ENCODE data around the gene ZNF764.
"Not testable (repeated sequence)": the region's sequence is repeated elsewhere in the genome, so short reads cannot be mapped to it uniquely, and the experiment has no call there.

Gene ZNF764

GRCh38 chr16:30526823-30527634 lies 31.1 kb downstream of the ZNF764 start:
- Histone ChIP-seq H3K4me3 (ENCODE audit: low read depth, low read length) (peak overlapping the region; percentile 97), H3K27ac (ENCODE audit: low read depth, low read length) (peak overlapping the region; percentile 90), H3K27me3 (ENCODE audit: insufficient read depth, low read length) (no peaks in the 10 kb centered on the region), H3K36me3 (ENCODE audit: insufficient read depth, low read length) (no peaks in the 10 kb centered on the region), H3K4me1 (ENCODE audit: control insufficient read depth, insufficient read depth, low read length, unreplicated experiment) (peaks cover 6% of the 10 kb centered on the region), H2AFZ (ENCODE audit: low read length, unreplicated experiment) (peak overlapping the region; percentile 91), H3K79me2 (ENCODE audit: control insufficient read depth, insufficient read depth, low read length, unreplicated experiment) (no peaks in the 10 kb centered on the region)

- Histone ChIP-seq H3K79me2 (ENCODE audit: control insufficient read depth, insufficient read depth, low read length, unreplicated experiment) (no peaks in the 10 kb centered on the region), H3K4me3 (ENCODE audit: low read depth, low read length) (peak within 1 kb of the TSS; percentile 97), H3K27ac (ENCODE audit: low read depth, low read length) (peak within 1 kb of the TSS; percentile 90), H3K4me1 (ENCODE audit: control insufficient read depth, insufficient read depth, low read length, unreplicated experiment) (peaks cover 6% of the 10 kb centered on the region), H2AFZ (ENCODE audit: low read length, unreplicated experiment) (peak within 1 kb of the TSS; percentile 91), H3K36me3 (ENCODE audit: insufficient read depth, low read length) (no peaks in the 10 kb centered on the region), H3K27me3 (ENCODE audit: insufficient read depth, low read length) (no peaks in the 10 kb centered on the region)
Measured at GRCh38 chr16:30526137-30526822, 31.9 kb downstream of the ZNF764 start, which contains the start of gene ZNF768. Gene ZNF768, minus strand, starts transcription at chr16:30526566. Its CDS starts 153 bp downstream, at chr16:30526413.

- H3K4me3 ChIP-seq (ENCODE audit: low read depth, low read length): peak overlapping the region; percentile 97
- no peak overlapping the region for H2AFZ ChIP-seq (ENCODE audit: low read length, unreplicated experiment)
- H3K36me3 ChIP-seq (ENCODE audit: insufficient read depth, low read length): no peaks in the 10 kb centered on the region
- H3K27me3 ChIP-seq (ENCODE audit: insufficient read depth, low read length): no peaks in the 10 kb centered on the region
- peaks cover 6% of the 10 kb centered on the region for H3K4me1 ChIP-seq (ENCODE audit: control insufficient read depth, insufficient read depth, low read length, unreplicated experiment)
- no peaks in the 10 kb centered on the region for H3K79me2 ChIP-seq (ENCODE audit: control insufficient read depth, insufficient read depth, low read length, unreplicated experiment)
- no peak overlapping the region for H3K27ac ChIP-seq (ENCODE audit: low read depth, low read length)
Measured at GRCh38 chr16:30525844-30526136, 32.4 kb downstream of the ZNF764 start.

- H3K27ac ChIP-seq (ENCODE audit: low read depth, low read length): no peak overlapping the region
- no peaks in the 10 kb centered on the region for H3K27me3 ChIP-seq (ENCODE audit: insufficient read depth, low read length)
- no peak overlapping the region; the same call in 1 of the 2 replicates for H3K4me3 ChIP-seq (ENCODE audit: low read depth, low read length)
Measured at GRCh38 chr16:30524575-30525568, 33.3 kb downstream of the ZNF764 start.

GRCh38 chr16:30523768-30524574 lies 34.2 kb downstream of the ZNF764 start:
- H3K27me3 ChIP-seq (ENCODE audit: insufficient read depth, low read length): no peaks in the 10 kb centered on the region
- peaks cover 6% of the 10 kb centered on the region for H3K4me1 ChIP-seq (ENCODE audit: control insufficient read depth, insufficient read depth, low read length, unreplicated experiment)

More at GRCh38 chr16:30524575-30525568, 33.3 kb downstream of the ZNF764 start:
- Histone ChIP-seq H3K79me2 (ENCODE audit: control insufficient read depth, insufficient read depth, low read length, unreplicated experiment) (no peaks in the 10 kb centered on the region), H3K36me3 (ENCODE audit: insufficient read depth, low read length) (no peaks in the 10 kb centered on the region), H3K4me1 (ENCODE audit: control insufficient read depth, insufficient read depth, low read length, unreplicated experiment) (peaks cover 6% of the 10 kb centered on the region), H2AFZ (ENCODE audit: low read length, unreplicated experiment) (no peak overlapping the region)

GRCh38 chr16:30522702-30523463 lies 35.3 kb downstream of the ZNF764 start:
- H3K27me3 ChIP-seq (ENCODE audit: insufficient read depth, low read length); H2AFZ ChIP-seq (ENCODE audit: low read length, unreplicated experiment); H3K79me2 ChIP-seq (ENCODE audit: control insufficient read depth, insufficient read depth, low read length, unreplicated experiment); H3K4me1 ChIP-seq (ENCODE audit: control insufficient read depth, insufficient read depth, low read length, unreplicated experiment); H3K36me3 ChIP-seq (ENCODE audit: insufficient read depth, low read length); H3K27ac ChIP-seq (ENCODE audit: low read depth, low read length); H3K4me3 ChIP-seq (ENCODE audit: low read depth, low read length): not testable (repeated sequence)

More at GRCh38 chr16:30523768-30524574, 34.2 kb downstream of the ZNF764 start:
- Histone ChIP-seq H3K36me3 (ENCODE audit: insufficient read depth, low read length) (no peaks in the 10 kb centered on the region), H3K27ac (ENCODE audit: low read depth, low read length) (no peak overlapping the region), H3K4me3 (ENCODE audit: low read depth, low read length) (no peak overlapping the region), H3K79me2 (ENCODE audit: control insufficient read depth, insufficient read depth, low read length, unreplicated experiment) (no peaks in the 10 kb centered on the region), H2AFZ (ENCODE audit: low read length, unreplicated experiment) (no peak overlapping the region)

GRCh38 chr16:30521873-30522641 lies 36.1 kb downstream of the ZNF764 start:
- Histone ChIP-seq H3K4me3 (ENCODE audit: low read depth, low read length) (no peak overlapping the region), H3K27ac (ENCODE audit: low read depth, low read length) (no peak overlapping the region), H2AFZ (ENCODE audit: low read length, unreplicated experiment) (no peak overlapping the region), H3K79me2 (ENCODE audit: control insufficient read depth, insufficient read depth, low read length, unreplicated experiment) (no peaks in the 10 kb centered on the region), H3K36me3 (ENCODE audit: insufficient read depth, low read length) (no peaks in the 10 kb centered on the region), H3K27me3 (ENCODE audit: insufficient read depth, low read length) (no peaks in the 10 kb centered on the region), H3K4me1 (ENCODE audit: control insufficient read depth, insufficient read depth, low read length, unreplicated experiment) (no peaks in the 10 kb centered on the region)

GRCh38 chr16:30521476-30521872 lies 36.7 kb downstream of the ZNF764 start:
- no peaks in the 10 kb centered on the region for H3K36me3 ChIP-seq (ENCODE audit: insufficient read depth, low read length)
- no peak overlapping the region for H2AFZ ChIP-seq (ENCODE audit: low read length, unreplicated experiment)
- H3K27me3 ChIP-seq (ENCODE audit: insufficient read depth, low read length): no peaks in the 10 kb centered on the region
- no peak overlapping the region for H3K4me3 ChIP-seq (ENCODE audit: low read depth, low read length)
- no peaks in the 10 kb centered on the region for H3K79me2 ChIP-seq (ENCODE audit: control insufficient read depth, insufficient read depth, low read length, unreplicated experiment)
- no peaks in the 10 kb centered on the region for H3K4me1 ChIP-seq (ENCODE audit: control insufficient read depth, insufficient read depth, low read length, unreplicated experiment)
- no peak overlapping the region for H3K27ac ChIP-seq (ENCODE audit: low read depth, low read length)

Measured in ACC112 (cell line).